Occipital lobe (tissue), 2 donors: Measurements from ENCODE around the gene KIAA0513. TPM values are rescaled to one million over a fixed set of nuclear protein-coding genes. Genes with fewer than 3 reads are reported as not detected.
"Not testable (repeated sequence)": the region's sequence is repeated elsewhere in the genome, so short reads cannot be mapped to it uniquely, and the experiment has no call there.

Experiments
- DNase-seq: peaks from one replicate; lab custom pipeline; 2025; lab: John Stamatoyannopoulos, UW
- total RNA-seq: library from RNA; depleted of rRNA; stranded (reverse); fragments of >200 nt; gene quantifications from one replicate; pipeline ENCODE4 v1.2.3, GENCODE V29; 2014

The KIAA0513 gene
- total RNA-seq, 1 donor from 2014 or later = 53.7 TPM

DNA sequence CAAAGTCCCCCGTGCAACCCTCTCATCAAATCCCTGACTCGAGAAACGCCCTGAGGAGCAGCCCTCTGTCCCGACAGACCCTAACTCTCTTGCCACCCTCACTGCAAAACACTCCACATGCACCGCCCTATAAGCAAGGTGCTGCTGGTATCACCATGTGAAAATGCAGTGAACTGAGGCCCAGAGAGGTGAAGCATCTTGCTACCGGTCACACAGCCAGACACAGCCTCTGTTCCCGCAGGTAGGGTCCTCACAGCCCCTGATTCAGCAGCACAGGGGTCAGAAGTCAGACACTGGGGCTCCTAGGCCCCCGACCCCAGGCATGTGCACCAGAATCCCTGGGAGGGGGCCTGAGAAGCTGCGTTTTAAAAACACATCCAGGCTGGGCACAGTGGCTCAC, 83.6 kb downstream of the KIAA0513 start:
- DNase-seq = no peak

DNA sequence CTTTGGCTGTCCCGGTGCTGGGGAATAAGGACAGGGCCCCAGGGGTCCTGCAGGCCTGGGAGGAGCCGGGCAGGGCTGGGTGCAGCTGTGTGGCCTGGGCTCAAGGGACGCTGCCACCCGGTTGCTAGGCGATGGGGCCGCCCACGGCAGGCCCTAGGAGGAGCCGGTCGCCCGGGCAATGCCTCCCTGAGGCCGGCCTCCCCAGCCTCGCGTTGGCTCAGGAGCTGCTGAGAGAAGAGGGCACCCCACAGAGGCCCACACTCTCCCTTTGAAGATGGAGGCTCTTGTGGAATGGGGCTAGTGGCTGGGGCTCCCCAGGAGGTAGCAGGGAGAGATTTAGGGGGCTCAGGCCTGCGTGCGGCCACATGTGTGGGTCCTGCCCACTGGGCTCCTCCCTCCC, 84.8 kb downstream of the KIAA0513 start, which contains the start of gene CIBAR2:
Gene CIBAR2 (minus strand): TSS at position 109 of the 400 bp plus-strand sequence. CDS start 120 bp downstream, outside the sequence.
- no peak for DNase-seq

DNA sequence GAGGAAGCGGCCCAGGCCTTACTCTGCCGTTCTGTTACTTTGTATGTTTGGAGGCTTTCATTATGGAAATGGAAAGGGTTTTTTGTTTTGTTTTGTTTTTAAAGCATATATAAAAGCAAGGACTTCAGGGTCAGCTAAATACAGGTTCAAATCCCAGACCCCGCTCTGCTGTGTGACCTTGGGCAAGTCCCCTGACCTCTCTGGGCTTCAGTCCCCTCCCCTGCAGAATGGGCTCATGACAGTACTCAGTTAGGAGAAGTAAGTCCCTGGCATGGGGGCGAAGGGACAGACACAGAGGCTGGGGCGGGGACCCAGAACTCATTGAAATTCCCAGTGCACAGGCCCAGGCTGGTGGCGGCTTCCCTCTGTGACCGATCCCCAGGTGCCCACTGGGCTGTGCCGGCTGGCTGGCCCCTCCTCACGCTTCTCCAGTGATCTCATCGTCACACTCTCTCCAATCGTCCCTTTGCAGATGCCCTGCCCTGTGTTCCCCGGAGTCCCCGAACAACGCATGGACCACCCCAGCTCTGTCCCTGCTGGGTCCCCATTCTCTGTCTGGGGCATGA, 85.7 kb downstream of the KIAA0513 start:
- DNase-seq = no peak

DNA sequence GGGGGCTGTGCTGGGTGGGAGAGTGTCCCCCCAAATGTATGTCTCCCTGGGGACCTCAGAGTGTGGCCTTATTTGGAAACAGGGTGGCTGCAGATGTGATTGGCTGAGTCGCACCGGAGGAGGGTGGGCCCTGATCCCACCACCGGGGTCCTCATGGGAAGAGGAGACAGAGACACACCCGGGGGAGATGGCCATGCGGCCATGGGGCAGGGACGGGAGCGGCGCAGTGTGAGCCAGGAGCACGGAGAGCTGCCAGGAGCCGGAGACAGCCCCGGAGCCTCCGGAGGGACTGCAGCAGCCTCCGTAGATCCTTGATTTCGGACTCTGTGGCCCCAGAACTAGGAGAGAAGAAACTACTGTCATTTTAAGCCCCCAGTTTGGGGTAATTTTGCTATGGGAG, 86.3 kb downstream of the KIAA0513 start:
- no peak for DNase-seq

DNA sequence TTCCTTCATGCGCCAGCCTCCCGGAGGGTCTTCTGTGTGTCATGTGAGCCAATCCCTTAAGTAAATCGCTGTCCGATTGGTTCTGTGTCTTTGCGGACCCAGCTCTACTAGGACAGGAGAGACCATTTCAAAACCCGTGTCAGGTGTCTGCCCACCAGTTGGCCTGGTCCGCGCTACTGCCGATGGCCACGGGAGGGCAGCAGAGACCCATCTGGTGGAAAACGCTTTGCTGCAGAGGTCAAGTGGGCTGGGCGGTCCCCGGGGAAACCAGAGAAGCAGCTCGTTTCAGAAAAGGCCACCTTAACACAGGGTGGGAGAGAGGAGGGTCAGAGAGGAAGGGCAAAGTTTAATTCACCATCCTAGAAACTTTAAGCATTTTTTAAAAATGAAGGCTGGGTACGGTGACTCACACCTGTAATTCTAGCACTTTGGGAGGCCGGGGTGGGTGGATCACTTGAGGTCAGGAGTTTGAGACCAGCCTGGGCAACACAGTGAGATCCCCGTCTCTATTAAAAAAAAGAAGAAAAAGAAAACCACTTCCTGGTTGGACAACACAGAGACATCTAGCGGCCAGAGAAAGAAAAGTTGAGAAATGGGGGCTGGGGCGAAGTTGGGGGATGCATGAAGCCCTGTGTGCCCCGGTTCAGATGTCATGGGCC, 87.4 kb downstream of the KIAA0513 start:
- DNase-seq = peak; percentile 59

DNA sequence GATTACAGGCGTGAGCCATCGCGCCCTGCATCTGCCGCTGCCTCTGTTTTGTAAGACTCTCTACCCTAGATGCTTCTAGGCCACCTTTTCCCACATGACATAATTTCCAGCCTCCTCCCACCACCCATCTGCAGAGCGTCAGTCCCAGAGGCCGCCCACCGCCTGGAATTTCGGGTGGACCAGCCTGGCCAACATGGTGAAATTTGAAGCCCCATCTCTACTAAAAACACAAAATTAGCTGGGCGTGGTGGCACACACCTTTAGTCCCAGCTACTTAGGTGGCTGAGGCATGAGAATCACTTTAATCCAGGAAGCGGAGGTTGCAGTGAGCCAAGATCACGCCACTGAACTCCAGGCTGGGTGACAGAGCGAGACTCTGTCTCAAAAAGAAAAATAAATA, 89.8 kb downstream of the KIAA0513 start:
- no peak for DNase-seq

DNA sequence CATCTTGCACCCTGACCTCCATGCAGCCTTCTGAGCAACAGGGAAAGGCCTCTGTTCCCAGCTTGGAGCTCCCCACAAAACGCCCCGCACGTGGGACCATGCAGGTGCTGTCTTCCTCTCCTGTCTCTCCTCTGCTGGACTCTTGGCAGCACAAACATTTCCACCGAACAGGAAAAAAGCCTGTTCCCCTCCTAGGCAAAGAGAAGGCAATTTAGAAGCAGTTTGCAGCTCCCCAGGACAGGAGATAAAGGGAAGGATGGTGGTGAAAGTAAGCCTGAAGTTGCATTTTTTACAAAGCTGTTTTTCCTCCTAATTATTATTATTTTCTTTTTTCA, 92.4 kb downstream of the KIAA0513 start:
- no peak for DNase-seq

DNA sequence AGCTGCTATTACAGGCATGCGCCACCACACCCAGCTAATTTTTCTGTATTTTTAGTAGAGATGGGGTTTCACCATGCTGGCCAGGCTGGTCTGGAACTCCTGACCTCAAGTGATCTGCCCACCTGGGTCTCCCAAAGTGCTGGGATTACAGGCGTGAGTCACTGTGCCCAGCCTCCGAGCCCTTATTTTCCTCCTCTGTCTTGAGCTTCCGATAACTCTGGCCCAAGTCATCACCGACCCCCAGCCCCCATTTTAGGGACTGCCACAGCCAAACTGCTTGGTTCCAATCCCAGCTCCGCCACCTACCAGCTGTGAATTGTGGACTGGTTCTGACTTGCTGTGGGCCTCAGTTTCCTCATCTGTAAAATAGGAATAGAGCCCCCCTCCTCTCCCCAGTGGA, 95.8 kb downstream of the KIAA0513 start:
- DNase-seq = not testable (repeated sequence)

DNA sequence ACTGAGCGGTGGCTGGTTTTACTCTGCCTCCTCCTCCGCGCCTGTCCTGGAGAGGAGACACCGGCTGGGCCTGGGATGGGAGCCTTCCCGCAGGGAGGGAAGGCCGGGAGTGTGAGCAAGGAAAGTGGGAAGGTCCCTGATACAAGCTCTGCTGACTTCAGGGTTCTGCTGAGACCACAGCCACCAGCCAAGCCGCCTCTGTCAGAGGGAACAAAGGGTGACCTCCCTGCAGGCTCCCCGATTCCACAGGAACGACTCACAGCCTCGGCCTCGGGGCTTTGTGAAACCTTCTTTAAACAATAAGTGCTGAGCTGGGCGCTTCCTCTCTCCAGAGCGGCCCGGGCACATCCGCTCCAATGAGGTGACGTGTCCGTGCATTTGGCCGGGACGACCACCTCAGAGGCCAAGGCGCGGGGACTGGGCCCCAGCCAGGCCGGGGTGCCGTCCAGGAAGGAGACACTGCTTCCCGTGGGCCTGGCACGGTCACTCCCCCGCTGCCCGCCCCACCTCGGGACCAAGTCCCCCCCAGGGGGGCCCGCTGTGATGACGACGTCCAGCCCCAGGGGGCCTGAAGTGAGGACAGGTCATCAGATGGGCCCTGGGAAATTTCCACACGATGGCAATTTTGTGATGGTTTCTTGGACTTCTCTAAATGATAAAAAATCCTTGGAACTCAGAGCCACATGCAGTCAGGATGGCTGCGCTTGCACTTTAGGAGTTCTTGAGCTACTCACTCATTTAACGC, 96.5 kb downstream of the KIAA0513 start:
- peak; percentile 35 for DNase-seq

DNA sequence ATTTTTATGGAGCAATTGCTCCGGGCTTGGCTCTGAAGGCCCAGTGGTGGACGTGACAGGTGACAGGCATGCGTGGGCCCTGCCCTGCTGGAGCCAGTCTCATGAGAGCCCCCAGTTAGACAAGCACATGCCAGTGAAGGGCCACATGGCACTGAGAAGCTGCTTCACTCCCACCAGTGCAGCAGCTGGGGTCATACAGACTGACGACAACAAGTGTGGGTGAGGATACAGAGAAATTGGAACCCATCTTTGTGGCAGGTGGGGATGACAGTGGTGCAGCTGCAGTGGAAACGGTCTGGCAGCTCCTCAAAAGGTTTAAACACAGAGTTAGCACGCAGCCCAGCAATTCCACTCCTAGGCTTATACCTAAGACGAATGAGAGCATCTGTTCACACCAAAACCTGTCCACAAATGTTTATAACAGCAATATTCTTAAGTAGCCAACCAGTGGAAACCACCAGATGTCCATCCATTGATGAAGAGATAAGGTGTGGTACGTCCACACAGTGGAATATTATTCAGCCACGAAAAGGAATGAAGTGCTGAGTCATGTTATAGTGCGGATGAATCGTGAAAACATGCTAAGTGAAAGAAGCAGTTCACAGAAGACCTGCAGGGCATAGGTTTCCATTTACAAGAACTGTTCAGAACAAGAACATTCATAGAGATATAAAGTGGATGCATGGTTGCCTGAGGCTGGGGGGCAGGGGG, 97.2 kb downstream of the KIAA0513 start:
- DNase-seq = no peak

DNA sequence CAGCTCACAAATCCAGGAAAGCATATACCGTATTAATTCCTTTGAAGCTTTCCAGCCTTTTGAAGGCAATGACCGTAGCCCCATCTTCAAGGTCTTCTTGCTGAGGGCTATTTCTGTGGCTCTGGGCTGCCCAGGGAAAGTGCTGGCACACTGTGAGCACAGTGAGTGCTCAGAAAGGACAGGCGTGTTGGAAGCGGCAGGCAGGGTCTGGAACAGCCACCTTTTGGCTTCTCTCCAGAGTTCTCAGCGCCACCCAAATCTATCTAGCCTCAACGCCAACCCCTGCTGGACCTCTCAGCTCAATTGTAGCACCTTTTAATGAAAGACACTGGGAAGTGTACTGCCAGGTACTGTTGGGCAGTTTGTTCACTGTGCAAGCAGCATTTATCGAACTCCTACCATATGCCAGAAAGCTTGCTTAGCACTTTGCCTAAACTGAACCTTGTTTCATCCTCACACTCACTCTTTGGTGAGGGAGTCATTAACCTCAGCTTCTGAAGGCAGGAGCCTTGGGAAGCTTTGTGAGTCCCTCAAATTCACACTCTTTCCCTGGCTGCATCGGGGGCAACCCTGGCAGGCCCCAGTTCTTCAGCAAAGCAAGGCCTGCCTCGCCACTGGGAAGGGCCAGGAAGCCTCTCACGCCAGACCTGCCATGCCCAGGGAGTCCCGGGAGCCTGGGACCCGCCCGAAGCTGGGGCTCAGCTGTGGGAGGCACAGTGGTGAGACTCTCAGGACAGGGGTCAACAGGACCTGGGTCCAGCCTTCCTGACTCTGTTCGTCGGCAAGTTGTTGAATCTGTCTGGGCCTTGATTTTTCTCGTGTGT, 98.2 kb downstream of the KIAA0513 start:
- no peak for DNase-seq

DNA sequence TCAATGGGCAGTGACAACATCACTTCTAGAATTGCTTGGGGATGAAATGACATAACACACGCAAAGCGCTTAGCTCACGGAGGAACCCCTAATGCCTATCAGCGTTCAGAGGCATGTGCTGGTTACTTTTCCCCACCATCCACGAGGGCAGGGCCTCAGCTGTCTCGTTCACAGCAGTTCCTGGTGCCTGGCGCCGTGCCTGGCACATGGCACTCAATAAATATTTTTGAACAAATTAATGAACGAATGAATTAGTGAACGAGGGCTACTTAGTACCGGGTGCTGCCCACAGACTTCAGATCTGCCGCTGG, 98.8 kb downstream of the KIAA0513 start:
- DNase-seq = no peak

DNA sequence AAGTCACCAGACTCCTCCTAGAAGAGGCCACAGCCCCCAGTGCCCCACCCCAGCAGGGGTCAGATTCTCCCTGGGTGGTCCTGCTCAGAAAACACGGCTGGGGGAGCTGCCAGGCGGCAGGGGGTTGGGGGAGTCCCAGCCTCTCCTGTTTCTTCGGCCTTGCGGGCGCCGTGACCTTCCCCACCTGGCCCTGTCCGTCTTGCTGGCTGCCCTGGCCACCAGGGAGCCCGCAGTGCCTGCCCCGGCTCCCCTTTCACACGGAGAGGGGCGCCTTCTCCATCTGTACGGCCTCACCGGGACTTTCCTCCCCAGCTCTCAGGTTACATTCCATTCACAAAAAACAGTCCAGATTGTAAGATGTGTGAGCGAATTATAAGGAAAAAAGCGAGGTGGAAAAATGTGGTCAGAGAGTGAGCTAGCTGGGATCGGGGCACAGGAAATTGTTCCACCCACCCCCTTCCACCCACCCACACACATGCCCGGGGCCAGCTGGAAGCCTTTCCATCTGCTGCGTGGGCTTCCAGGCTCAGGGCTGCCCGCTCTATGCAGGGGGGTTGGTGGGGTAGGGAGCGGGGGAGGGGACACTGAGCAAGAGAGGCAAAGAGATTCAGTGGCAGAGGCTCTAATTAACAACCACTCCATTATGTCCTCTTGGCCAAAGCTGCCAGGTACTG, 99.2 kb downstream of the KIAA0513 start:
- peak; percentile 39 for DNase-seq

DNA sequence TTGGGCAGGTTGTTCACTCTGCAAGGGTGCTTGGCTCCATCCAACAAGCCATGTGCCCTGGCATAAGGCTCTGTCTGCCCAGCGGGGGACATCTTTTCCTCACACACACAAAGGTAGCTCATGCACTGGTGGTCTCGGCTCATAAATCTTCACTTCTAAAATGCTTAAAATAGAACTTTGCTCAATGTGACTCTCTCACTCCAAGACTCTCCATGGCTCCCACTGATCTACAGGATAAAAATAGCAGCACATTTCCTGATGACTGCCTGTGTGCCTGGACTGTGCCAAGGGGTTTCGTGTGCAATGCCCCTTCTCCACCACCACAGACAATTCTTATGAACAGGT, 99.8 kb downstream of the KIAA0513 start:
- no peak for DNase-seq

DNA sequence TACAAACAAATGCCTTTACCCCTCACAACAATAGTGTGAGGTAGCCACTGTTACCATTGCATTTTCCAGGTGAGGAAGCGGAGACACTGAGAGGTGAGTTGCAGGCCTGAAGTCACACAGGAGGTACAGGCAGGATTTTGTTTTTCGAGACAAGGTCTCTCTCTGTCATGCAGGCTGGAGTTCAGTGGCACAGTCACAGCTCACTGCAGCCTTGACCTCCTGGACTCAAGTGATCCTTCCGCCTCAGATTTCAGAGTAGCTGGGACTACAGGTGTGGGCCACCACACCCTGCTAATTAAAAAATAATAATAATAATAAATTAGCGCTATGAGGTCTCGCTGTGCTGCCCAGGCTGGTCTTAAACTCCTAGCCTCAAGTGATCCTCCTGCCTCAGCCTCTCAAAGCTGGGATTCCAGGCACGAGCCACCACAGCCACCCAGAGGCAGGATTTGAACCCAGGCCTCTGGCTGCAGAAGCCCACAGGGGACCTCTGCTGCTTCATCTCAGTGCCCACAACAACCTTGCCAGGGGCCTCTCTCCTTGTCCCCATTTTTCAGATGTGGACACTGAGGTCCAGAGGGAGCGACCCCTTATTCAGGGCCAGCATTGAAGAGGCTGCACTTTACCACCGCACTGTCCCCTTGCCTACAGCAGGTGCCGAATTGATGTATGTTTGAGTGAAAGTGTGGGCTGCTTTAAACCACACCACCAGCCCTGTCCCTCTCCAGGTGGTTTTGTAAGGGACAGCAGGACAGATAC, 100.7 kb downstream of the KIAA0513 start:
- no peak for DNase-seq

DNA sequence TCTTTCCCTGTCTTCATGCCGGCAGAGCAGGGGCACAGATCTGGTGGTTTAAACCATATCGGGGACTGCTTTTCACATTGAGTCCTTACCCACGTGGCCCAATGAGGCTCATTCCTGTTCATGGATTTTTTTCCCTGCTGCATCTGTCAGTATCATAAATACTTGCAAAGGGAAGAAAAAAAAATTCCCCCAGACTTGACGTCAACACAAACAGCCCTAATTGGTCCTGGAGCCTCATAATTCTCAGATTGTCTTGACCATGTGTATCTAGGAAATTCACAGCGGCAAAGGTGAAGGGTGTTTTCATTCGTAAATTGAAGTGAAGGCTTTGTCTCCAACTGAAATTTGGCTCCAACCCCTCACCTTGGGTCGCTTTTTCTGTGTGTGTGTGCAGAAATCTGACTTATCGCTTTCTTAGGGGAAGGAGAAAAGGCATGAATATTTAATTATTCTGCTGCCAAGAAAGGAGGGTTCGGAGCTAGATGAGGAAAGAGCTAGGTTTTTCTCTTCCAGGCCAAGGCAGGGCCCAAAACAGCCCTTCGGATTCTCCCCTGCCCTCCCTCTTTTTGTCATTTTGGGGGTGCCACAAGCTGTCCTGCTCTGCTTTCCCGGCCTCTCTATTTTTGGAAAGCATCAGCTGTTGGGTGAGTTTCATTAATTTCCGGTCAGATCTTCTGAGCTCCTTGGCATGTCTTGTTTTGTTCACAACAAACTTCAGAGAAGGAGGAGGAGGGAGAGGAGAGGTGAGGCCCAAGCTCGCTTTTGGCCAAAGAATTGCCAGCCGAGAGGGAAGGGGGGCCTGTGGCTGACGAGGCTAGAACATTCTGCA, 102.5 kb downstream of the KIAA0513 start:
- no peak for DNase-seq

DNA sequence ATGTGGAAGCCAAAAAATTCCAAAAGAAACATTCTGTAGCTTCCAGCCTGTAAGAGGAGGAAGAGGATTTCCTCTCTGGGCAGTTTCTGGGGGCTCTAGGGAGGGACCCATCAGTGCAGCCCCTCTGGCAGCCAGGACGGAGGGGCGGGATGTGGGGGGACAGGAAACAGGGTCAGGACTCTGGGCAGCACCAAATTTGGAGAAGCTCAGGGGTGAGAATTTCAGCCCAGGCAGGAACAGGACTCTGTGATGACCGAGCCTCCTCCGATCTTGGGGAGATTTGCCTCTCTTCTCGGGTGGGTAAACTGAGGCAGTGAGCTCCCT, 103.1 kb downstream of the KIAA0513 start:
- no peak for DNase-seq

DNA sequence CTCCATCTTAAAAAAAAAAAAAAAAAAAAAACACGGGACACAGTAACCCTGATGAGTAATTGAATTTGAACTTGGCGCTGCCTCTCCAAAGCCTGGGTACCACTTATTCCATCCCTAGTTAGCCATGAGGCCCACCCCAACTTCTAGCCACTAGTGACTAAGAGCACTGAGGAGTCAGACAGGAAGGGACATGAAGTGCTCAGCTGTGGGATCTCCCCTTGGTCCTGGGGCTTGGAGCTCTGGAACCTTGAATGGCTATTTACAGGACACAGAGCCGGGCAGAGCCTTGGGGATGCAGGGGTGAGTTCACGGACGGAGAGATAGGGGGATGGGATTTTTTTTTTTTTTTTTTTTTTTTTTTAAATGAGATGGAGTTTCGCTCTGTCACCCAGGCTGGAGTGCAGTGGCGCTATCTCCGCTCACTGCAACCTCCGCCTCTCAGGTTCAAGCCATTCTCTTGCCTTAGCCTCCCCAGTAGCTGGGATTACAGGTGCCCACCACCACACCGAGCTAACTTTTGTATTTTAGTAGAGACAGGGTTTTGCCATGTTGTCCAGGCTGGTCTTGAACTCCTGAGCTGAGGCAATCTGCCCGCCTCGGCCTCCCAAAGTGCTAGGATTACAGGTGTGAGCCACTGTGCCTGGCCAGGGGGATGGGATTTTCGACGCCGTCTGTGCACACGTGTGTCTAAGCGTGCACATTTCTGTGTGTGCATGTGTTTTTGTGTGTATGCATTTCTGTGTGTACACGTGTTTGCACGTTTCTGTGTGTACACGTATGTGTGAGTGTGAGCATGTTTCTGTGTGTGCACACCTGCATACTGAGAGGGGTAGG, 105.1 kb downstream of the KIAA0513 start:
- no peak for DNase-seq

DNA sequence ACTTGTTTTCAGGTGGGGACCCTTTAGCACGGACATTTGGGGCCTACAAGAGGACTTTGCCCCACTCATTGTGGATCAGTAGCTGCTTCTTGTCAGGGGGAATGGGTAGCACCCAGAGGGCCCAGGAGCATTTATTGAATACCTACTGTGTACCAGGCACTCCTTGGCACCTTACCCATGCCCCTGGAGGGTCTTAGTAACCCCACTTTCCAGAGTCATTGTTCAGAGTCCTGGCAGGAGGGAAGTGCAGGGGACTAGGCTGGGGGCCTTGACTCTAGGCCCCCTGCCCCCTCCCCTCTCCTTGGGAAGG, 105.7 kb downstream of the KIAA0513 start:
- no peak for DNase-seq
